ENCODE measurements around the gene HNRNPL.
A peak's percentile ranks its signal among the peaks of the same experiment; 100 is the strongest.

The HNRNPL gene

GRCh38 chr19:38852231-38853044, 2.7 kb upstream of the HNRNPL start:
- no peaks in the 10 kb centered on the region for H3K9me3 ChIP-seq (ENCODE audit: control insufficient read depth in 2 of 2, low read length in 2 of 2)
- peaks cover 3 to 4% of the 10 kb centered on the region in 2 donors for H3K36me3 ChIP-seq (ENCODE audit: control insufficient read depth in 2 of 2, insufficient read depth in 2 of 2, low read length in 2 of 2)
- H3K9ac ChIP-seq (ENCODE audit: low read length in 2 of 2) = peak overlapping the region; percentile 84 to 95
- peak overlapping the region; percentile 90 to 94 for H3K4me3 ChIP-seq (ENCODE audit: low read length in 2 of 2)
- H3K27ac ChIP-seq (ENCODE audit: low read length) = peak overlapping the region; percentile 97
- H3K27me3 ChIP-seq (ENCODE audit: control insufficient read depth in 1 of 2, insufficient read depth in 2 of 2, low read length in 2 of 2) = no peaks in the 10 kb centered on the region
- peaks cover 38% of the 10 kb centered on the region for H3K4me1 ChIP-seq (ENCODE audit: control insufficient read depth, insufficient read depth, low read length)

GRCh38 chr19:38851622-38852230, 1.9 kb upstream of the HNRNPL start:
- Histone ChIP-seq H3K4me1 (ENCODE audit: control insufficient read depth, insufficient read depth, low read length) (peaks cover 43% of the 10 kb centered on the region), H3K27me3 (ENCODE audit: control insufficient read depth in 1 of 2, insufficient read depth in 2 of 2, low read length in 2 of 2) (no peaks in the 10 kb centered on the region)

GRCh38 chr19:38850976-38851621, 1.3 kb upstream of the HNRNPL start:
- H3K9ac ChIP-seq (ENCODE audit: low read length in 2 of 2) = peak overlapping the region; percentile 68 to 85
- H3K4me1 ChIP-seq (ENCODE audit: control insufficient read depth, insufficient read depth, low read length) = peaks cover 45% of the 10 kb centered on the region
- peaks cover 13 to 14% of the 10 kb centered on the region in 2 donors for H3K36me3 ChIP-seq (ENCODE audit: control insufficient read depth in 2 of 2, insufficient read depth in 2 of 2, low read length in 2 of 2)
- no peaks in the 10 kb centered on the region for H3K27me3 ChIP-seq (ENCODE audit: control insufficient read depth in 1 of 2, insufficient read depth in 2 of 2, low read length in 2 of 2)
- peak overlapping the region; percentile 53 to 90 for H3K4me3 ChIP-seq (ENCODE audit: low read length in 2 of 2)
- peak overlapping the region; percentile 97 for H3K27ac ChIP-seq (ENCODE audit: low read length)
- no peaks in the 10 kb centered on the region for H3K9me3 ChIP-seq (ENCODE audit: control insufficient read depth in 2 of 2, low read length in 2 of 2)

More at GRCh38 chr19:38851622-38852230, 1.9 kb upstream of the HNRNPL start:
- Histone ChIP-seq H3K4me3 (ENCODE audit: low read length in 2 of 2) (peak overlapping the region; percentile 90 to 94), H3K9ac (ENCODE audit: low read length in 2 of 2) (peak overlapping the region; percentile 85 to 95), H3K27ac (ENCODE audit: low read length) (peak overlapping the region; percentile 97), H3K36me3 (ENCODE audit: control insufficient read depth in 2 of 2, insufficient read depth in 2 of 2, low read length in 2 of 2) (peaks cover 10% of the 10 kb centered on the region in 2 donors), H3K9me3 (ENCODE audit: control insufficient read depth in 2 of 2, low read length in 2 of 2) (no peaks in the 10 kb centered on the region)

- peaks cover 19 to 20% of the 10 kb centered on the region in 2 donors for H3K36me3 ChIP-seq (ENCODE audit: control insufficient read depth in 2 of 2, insufficient read depth in 2 of 2, low read length in 2 of 2)
- peak overlapping the region; percentile 68 to 85 for H3K9ac ChIP-seq (ENCODE audit: low read length in 2 of 2)
- no peaks in the 10 kb centered on the region for H3K27me3 ChIP-seq (ENCODE audit: control insufficient read depth in 1 of 2, insufficient read depth in 2 of 2, low read length in 2 of 2)
- H3K9me3 ChIP-seq (ENCODE audit: control insufficient read depth in 2 of 2, low read length in 2 of 2) = no peaks in the 10 kb centered on the region
- H3K4me3 ChIP-seq (ENCODE audit: low read length in 2 of 2) = peak overlapping the region; percentile 53 to 90
- peaks cover 49% of the 10 kb centered on the region for H3K4me1 ChIP-seq (ENCODE audit: control insufficient read depth, insufficient read depth, low read length)
- peak overlapping the region; percentile 99 for H3K27ac ChIP-seq (ENCODE audit: low read length)
Observed at GRCh38 chr19:38850436-38850975, 720 bp upstream of the HNRNPL start.

GRCh38 chr19:38849147-38849859, 483 bp downstream of the HNRNPL start:
- Histone ChIP-seq H3K4me1 (ENCODE audit: control insufficient read depth, insufficient read depth, low read length) (peaks cover 54% of the 10 kb centered on the region), H3K9ac (ENCODE audit: low read length in 2 of 2) (peak overlapping the region; percentile 60 to 80)

GRCh38 chr19:38848299-38849146, 1.3 kb downstream of the HNRNPL start:
- H3K27me3 ChIP-seq (ENCODE audit: control insufficient read depth in 1 of 2, insufficient read depth in 2 of 2, low read length in 2 of 2) = no peaks in the 10 kb centered on the region
- no peaks in the 10 kb centered on the region for H3K9me3 ChIP-seq (ENCODE audit: control insufficient read depth in 2 of 2, low read length in 2 of 2)
- peaks cover 54% of the 10 kb centered on the region for H3K4me1 ChIP-seq (ENCODE audit: control insufficient read depth, insufficient read depth, low read length)
- H3K36me3 ChIP-seq (ENCODE audit: control insufficient read depth in 2 of 2, insufficient read depth in 2 of 2, low read length in 2 of 2) = peaks cover 36 to 39% of the 10 kb centered on the region in 2 donors
- peak overlapping the region; percentile 74 to 76 for H3K4me3 ChIP-seq (ENCODE audit: low read length in 2 of 2)
- H3K27ac ChIP-seq (ENCODE audit: low read length) = peak overlapping the region; percentile 99
- peak overlapping the region; percentile 60 to 80 for H3K9ac ChIP-seq (ENCODE audit: low read length in 2 of 2)

More at GRCh38 chr19:38849147-38849859, 483 bp downstream of the HNRNPL start:
- H3K9me3 ChIP-seq (ENCODE audit: control insufficient read depth in 2 of 2, low read length in 2 of 2) = no peaks in the 10 kb centered on the region
- no peaks in the 10 kb centered on the region for H3K27me3 ChIP-seq (ENCODE audit: control insufficient read depth in 1 of 2, insufficient read depth in 2 of 2, low read length in 2 of 2)
- peak overlapping the region; percentile 74 to 76 for H3K4me3 ChIP-seq (ENCODE audit: low read length in 2 of 2)
- peaks cover 28 to 32% of the 10 kb centered on the region in 2 donors for H3K36me3 ChIP-seq (ENCODE audit: control insufficient read depth in 2 of 2, insufficient read depth in 2 of 2, low read length in 2 of 2)
- H3K27ac ChIP-seq (ENCODE audit: low read length) = peak overlapping the region; percentile 99

GRCh38 chr19:38846097-38846496, 3.7 kb downstream of the HNRNPL start:
- H3K9ac ChIP-seq (ENCODE audit: low read length in 2 of 2) = no peak overlapping the region
- no peak overlapping the region for H3K27ac ChIP-seq (ENCODE audit: low read length)
- H3K9me3 ChIP-seq (ENCODE audit: control insufficient read depth in 2 of 2, low read length in 2 of 2) = no peaks in the 10 kb centered on the region
- no peaks in the 10 kb centered on the region for H3K27me3 ChIP-seq (ENCODE audit: control insufficient read depth in 1 of 2, insufficient read depth in 2 of 2, low read length in 2 of 2)
- H3K36me3 ChIP-seq (ENCODE audit: control insufficient read depth in 2 of 2, insufficient read depth in 2 of 2, low read length in 2 of 2) = peaks cover 58 to 63% of the 10 kb centered on the region in 2 donors
- H3K4me3 ChIP-seq (ENCODE audit: low read length in 2 of 2) = no peak overlapping the region
- H3K4me1 ChIP-seq (ENCODE audit: control insufficient read depth, insufficient read depth, low read length) = peaks cover 46% of the 10 kb centered on the region

GRCh38 chr19:38845374-38846024, 4.3 kb downstream of the HNRNPL start:
- Histone ChIP-seq H3K27ac (ENCODE audit: low read length) (no peak overlapping the region), H3K9ac (ENCODE audit: low read length in 2 of 2) (no peak overlapping the region), H3K27me3 (ENCODE audit: control insufficient read depth in 1 of 2, insufficient read depth in 2 of 2, low read length in 2 of 2) (no peaks in the 10 kb centered on the region), H3K9me3 (ENCODE audit: control insufficient read depth in 2 of 2, low read length in 2 of 2) (no peaks in the 10 kb centered on the region), H3K36me3 (ENCODE audit: control insufficient read depth in 2 of 2, insufficient read depth in 2 of 2, low read length in 2 of 2) (peaks cover 64 to 69% of the 10 kb centered on the region in 2 donors), H3K4me3 (ENCODE audit: low read length in 2 of 2) (no peak overlapping the region), H3K4me1 (ENCODE audit: control insufficient read depth, insufficient read depth, low read length) (peaks cover 41% of the 10 kb centered on the region)

GRCh38 chr19:38844093-38844686, 5.6 kb downstream of the HNRNPL start:
- Histone ChIP-seq H3K36me3 (ENCODE audit: control insufficient read depth in 2 of 2, insufficient read depth in 2 of 2, low read length in 2 of 2) (peaks cover 75% of the 10 kb centered on the region in 2 donors), H3K9me3 (ENCODE audit: control insufficient read depth in 2 of 2, low read length in 2 of 2) (no peaks in the 10 kb centered on the region), H3K9ac (ENCODE audit: low read length in 2 of 2) (no peak overlapping the region), H3K4me3 (ENCODE audit: low read length in 2 of 2) (no peak overlapping the region), H3K4me1 (ENCODE audit: control insufficient read depth, insufficient read depth, low read length) (peaks cover 38% of the 10 kb centered on the region), H3K27me3 (ENCODE audit: control insufficient read depth in 1 of 2, insufficient read depth in 2 of 2, low read length in 2 of 2) (no peaks in the 10 kb centered on the region), H3K27ac (ENCODE audit: low read length) (no peak overlapping the region)

Measured in stomach smooth muscle (tissue), 2 donors.